NCI-H2029 (cell line): ENCODE measurements around the gene SRGAP2.
"Not testable (repeated sequence)": the region's sequence is repeated elsewhere in the genome, so short reads cannot be mapped to it uniquely, and the experiment has no call there.

Experiments used
- DNase-seq: peaks from one replicate; lab custom pipeline; 2025; lab: John Stamatoyannopoulos, UW

Gene SRGAP2

GRCh38 chr1:206203364-206204158, at the start of gene SRGAP2:
Gene SRGAP2, plus strand, starts transcription at chr1:206203541. Its CDS starts 2,430 bp downstream, at chr1:206205971.
- DNase-seq: peak; percentile 7

DNA sequence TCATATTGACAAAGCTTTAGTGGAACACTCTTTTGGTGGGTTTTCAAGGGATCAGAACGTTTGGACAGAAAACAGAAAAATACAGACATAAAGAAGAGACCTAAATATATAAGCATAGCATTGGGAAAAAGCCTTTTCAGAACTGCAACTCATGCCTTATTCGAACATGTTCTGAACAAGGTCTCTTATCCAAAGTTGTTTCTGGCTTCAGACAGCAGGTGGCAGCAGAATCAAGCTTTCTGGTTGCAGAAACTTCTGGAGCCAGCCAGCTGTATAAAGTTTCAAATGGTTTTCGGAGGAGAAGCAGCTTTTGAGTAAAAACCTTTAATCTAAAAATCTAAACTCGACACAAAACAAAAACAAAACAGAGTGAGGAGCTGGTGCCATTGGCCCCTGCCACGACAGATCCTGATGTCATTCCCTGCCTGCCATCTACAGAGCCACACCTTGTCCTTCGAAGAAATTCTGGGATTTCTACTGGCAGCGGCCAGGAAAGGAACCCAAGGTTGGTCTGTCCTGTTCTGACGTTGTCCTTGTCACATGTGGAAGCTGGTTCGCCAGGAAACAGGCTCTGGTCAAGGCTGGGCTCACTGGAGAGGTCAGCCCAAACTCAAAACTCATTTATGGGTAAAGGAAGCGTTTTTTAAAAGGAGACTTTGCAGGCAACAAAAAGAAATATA, 35.9 kb upstream of the SRGAP2 start:
- not testable (repeated sequence) for DNase-seq

GRCh38 chr1:206169794-206170193, 33.5 kb upstream of the SRGAP2 start:
- not testable (repeated sequence) for DNase-seq

DNA sequence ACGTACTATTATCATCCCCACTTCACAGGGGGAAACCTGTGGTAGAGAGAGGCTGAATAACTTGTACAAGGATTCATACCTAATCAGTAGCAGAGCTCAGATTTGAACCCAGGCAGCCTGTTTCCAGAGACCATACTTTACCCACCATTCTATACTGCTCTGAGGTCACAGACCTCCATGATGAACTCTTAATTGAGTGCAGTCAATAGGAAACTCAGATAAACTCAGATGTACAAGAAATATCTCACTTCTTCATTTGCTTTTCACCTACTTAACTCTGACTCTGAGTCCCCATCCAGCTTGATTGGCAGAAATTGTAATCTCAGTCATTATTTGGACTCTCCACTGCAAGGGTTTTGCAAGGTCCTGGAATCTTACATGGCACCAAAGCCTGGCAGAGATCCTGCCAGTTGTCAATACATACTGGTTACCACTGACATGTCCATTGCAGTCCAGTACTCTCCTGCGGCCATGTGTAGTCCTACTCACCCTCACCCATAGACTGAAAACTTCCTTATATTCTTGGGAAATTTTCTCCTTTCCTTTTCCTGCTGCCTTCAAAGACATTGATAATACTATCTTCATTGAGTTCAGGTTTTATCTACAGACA, 30.1 kb upstream of the SRGAP2 start:
- DNase-seq: not testable (repeated sequence)

DNA sequence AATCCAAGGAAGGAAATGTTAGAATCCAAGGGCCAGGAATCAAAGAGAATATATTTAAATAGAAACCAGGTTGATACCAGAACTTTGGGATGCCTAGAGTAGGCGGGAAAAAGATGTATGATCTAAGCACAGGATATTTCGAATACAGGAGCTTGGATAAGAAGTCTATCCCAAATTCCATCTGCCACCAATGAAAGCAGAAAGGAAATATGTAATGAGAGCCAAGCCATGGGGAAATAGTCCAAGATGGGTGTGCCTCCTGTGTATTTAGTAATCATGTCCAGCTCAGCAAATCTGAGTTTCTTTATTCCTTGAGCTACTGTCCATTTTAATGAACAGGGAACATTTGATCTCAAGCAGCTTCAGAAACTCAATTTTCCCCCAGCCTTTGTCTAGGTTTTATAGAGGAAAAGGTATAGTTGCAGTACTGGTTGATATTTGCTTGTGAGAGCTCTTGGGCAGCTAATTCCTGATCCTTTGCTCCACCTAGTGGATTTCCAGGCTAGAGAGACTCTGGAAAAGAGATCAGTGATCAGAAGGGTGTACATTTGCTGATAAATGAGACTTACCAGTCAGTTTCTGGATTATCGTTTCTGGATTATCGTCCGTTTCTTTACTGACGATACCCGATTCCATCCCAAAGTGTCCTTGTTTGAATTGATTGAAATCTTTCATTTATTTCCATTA, 29.0 kb upstream of the SRGAP2 start:
- peak; percentile 3 for DNase-seq

DNA sequence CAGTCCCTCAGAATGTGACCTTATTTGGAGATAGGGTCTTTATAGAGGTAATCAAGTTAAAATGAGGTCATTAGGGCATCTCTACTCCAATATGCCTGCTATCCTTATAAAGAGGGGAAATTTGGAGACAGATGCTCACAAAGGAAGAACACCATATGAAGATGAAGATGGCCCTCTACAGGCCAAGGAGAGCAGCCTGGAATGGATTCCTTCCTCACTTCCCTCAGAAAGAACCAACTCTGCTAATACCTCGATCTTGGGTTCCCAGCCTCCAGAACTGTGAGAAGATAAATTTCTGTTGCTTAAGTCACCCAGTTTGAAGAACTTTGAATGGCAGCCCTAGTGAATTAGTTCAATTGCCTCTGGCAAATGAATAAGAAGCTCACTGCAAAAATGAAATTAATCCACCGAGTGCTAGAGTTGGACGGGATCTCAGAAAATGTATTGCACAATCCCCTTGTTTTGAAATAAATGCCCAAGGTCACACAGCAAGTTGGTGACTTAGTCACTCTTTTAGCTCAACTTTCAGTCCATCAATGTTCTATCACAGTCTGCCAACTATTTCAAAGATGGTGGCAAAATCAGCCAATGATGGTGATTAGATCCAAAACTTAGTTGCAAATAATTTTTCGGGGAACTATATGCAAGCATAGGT, 27.8 kb upstream of the SRGAP2 start:
- not testable (repeated sequence) for DNase-seq

DNA sequence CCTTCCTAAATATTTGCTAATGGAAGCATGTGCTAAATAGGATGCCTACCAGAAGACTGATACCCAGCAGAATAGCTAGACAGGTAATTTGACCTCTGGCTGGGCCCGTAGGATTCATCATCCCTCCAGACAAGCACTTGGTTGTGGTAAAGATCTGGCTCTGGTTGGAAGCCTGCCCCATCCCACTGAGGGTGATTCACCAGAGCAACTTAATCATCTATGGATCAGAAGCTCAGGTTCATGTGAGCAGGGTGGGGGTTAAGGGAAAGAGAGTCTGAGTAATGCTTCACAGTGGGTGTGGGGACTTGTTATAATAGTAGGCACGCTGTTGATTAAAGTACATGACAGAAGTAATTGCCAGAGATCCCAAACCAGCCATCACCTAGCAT, 27.2 kb upstream of the SRGAP2 start:
- DNase-seq: not testable (repeated sequence)

DNA sequence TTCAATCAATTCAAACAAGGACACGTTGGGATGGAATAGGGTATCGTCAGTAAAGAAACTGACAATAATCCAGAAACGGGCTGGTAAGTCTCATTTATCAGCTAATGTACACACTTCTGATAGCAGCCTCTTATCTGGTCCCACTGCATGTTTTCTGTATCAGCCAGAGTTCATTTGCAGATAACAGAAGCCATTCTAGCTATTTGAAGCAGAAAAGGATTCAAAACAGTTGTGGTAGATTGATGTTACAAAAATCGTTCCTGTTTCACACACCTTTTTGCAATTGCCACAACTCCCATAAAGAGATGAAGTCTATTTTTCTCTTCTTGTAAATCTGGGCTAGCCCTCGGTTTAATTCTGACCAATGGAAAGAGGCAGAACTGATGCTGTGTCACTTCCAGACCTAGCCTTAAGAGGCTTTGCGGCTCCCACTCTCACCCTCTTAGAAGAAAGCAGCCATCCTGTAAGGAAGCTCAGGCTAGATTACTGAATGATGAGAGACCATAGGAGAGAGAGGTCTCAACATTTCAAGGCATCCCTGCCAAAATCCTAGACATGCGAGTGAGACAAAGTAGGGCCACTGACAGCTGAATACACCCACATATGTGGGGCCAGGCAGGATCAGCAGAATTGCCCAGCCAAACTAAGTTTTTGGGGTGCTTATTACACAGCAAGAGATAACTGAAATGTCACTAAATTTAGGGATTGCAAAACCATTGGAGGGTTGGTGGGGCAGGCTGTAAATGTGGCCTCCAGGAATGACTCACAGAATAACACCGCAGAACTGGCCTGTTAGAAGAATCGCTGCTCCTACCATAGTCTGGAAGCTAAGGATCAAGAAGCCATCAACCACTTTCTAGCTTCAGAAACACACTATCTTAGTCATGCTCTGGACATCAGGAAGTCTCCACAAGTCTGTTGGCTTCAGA, 25.0 kb upstream of the SRGAP2 start:
- not testable (repeated sequence) for DNase-seq

DNA sequence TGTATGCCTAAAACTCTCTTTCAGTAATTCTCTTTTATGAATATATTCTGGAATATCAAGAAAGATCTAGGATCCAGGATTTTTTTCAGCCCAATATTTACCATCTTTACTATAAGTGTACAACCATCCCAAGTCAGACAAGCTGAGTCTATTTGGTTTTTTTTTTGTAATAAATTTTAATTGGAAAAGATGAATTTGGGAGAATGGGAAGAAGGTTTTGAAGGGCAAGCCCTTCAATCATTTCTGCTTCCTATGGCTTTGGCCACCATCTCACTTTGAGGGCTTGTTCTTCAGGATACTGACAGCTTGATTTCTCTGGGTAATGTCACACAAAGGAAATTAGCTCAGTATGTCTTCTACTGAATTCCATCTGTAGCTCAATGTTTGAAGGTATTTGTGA, 23.7 kb upstream of the SRGAP2 start:
- not testable (repeated sequence) for DNase-seq

DNA sequence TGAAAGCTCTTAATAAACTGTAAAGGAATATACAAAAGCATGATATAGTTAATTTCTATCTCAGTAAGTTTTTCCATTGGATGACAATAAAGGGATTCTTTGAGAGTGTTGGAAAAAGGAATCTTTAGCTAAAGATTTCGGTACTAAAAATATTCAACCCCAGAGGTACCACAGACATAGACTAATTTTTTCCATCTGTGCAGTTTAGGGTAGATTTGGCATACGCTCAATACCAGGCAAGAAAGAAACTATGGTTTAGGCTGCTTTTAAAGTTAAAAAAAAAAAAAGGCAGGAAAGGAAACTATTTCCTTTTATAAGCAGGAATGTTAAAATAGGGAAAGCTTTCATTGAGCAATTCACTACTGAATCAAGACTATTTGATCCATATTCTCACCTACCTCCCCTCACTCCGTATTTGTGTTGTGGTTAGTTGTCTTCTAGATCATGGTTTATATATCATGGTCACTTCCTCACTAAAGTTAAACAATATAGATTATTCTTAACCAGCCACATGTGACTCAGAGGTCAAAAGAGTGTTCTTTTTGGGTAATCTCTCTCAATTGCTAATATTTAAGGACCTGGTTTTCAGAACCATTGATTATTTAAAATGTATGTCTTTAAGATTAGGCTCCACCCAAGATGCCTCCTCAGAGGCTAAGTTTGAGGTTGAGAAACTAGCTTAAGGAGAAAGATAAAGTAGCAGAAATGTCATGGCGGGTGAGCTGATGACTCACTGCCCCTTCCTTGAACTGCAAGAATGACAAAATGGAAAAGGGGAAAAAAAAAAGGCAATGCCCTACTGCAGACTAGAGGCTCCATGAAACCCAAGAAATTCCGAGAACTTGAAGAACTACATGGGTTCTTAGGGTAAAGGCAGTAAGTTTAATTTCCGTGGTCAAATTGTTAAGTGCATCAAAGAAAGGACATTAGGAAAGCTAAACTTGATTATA, 20.7 kb upstream of the SRGAP2 start:
- not testable (repeated sequence) for DNase-seq

GRCh38 chr1:206183788-206184187, 19.6 kb upstream of the SRGAP2 start:
- DNase-seq: not testable (repeated sequence)

- not testable (repeated sequence) for DNase-seq
Observed at GRCh38 chr1:206185778-206186177, 17.6 kb upstream of the SRGAP2 start.

DNA sequence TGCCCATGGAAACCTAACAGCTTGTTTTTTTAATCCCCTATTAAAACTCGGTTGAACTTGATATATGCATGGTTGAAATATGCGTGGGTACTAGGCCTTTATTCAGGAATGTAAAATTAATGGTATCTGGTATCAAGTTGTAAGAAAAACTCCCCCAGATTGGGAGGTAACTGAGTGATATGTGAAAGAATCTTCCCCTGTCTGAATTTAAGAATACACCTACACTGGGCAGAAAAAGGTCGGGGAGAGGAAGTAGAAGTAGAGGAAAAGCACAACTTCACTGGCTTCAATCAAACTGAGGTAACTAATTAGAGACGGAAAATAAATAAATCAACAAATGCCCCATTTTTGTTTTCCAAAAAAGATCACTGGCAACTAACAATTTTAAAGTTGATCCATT, 16.5 kb upstream of the SRGAP2 start:
- not testable (repeated sequence) for DNase-seq

GRCh38 chr1:206195182-206195581, 8.2 kb upstream of the SRGAP2 start:
- not testable (repeated sequence) for DNase-seq

GRCh38 chr1:206196748-206197424, 6.5 kb upstream of the SRGAP2 start:
- not testable (repeated sequence) for DNase-seq

DNA sequence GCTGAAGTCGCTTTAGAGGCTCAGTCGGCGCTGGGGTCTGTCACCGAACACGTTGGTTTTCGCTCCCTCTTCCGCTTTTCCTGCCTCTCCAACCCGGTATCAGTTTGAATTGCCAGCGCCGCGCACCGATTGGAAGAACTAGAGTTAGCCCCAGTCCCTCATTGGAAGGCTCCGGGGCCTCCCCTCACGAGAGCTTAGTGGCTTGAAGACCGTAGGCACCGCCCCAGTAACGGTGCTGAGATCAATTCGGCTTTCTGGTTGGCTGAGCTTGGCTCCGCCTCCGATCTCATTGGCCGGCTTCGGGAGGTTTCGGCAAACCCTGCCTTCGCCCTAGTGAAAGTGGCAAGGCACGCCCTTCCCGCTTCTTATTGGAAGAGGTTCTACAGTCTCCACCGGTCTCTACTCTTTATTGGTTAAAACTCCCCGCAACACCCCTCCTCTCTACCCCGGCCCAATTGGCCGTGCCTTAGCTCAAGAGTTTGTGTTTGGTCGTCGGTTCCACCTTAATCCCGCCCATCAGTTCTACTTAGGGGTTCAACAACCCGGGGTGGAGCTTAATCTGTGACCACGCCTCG, 465 bp upstream of the SRGAP2 start, which contains the start of gene FAM72A:
Gene FAM72A, minus strand, starts transcription at position 51 of the 575 bp plus-strand sequence. CDS start 814 bp downstream, outside the sequence.
- DNase-seq: peak; percentile 98

GRCh38 chr1:206204159-206204511, 794 bp downstream of the SRGAP2 start:
- DNase-seq: not testable (repeated sequence)

GRCh38 chr1:206204871-206205270, 1.5 kb downstream of the SRGAP2 start:
- DNase-seq: not testable (repeated sequence)
